ENCODE data around the gene FLT1.

FLT1 gene

GRCh38 chr13:28299916-28300315 lies 195.0 kb downstream of the FLT1 start:
- Histone ChIP-seq H3K27me3 (ENCODE audit: insufficient read depth, low read length) (0 out of 2 replicates have a peak, but pooled peaks cover 6% of the 10 kb centered on the region), H3F3A (ENCODE audit: insufficient read depth, low read length) (no peaks in the 10 kb centered on the region), H3K9me3 (ENCODE audit: low read length) (no peaks in the 10 kb centered on the region), H3K79me2 (ENCODE audit: insufficient read depth, low read length) (no peaks in the 10 kb centered on the region), H3K9me2 (ENCODE audit: low read depth, low read length) (no peaks in the 10 kb centered on the region), H3K4me1 (ENCODE audit: insufficient read depth, low read length, severe bottlenecking) (no peaks in the 10 kb centered on the region), H3K4me3 (ENCODE audit: low read depth, low read length, poor library complexity, severe bottlenecking) (no peak overlapping the region), H3K36me3 (ENCODE audit: insufficient read depth, low read length) (no peaks in the 10 kb centered on the region), H3K4me2 (ENCODE audit: low read length) (no peak overlapping the region), H4K20me1 (ENCODE audit: insufficient read depth, low read length) (no peaks in the 10 kb centered on the region), H3K9ac (ENCODE audit: low read length) (no peak overlapping the region), H2AFZ (ENCODE audit: low read length) (no peak overlapping the region), H3K27ac (ENCODE audit: low read depth, low read length, poor library complexity, severe bottlenecking) (no peak overlapping the region)
- TF ChIP-seq EZH2 (IDR thresholded peaks at IDR 0.05; ENCODE audit: borderline replicate concordance, low read length) (no peak), CTCF (IDR thresholded peaks at IDR 0.05; ENCODE audit: low read length) (no peak)

GRCh38 chr13:28297341-28297740 lies 197.6 kb downstream of the FLT1 start:
- no peak overlapping the region for H3K27ac ChIP-seq (ENCODE audit: low read depth, low read length, poor library complexity, severe bottlenecking)
- H3K4me2 ChIP-seq (ENCODE audit: low read length): no peak overlapping the region
- H2AFZ ChIP-seq (ENCODE audit: low read length): no peak overlapping the region
- H3K4me3 ChIP-seq (ENCODE audit: low read depth, low read length, poor library complexity, severe bottlenecking): no peak overlapping the region
- no peaks in the 10 kb centered on the region for H3K9me2 ChIP-seq (ENCODE audit: low read depth, low read length)
- H3K79me2 ChIP-seq (ENCODE audit: insufficient read depth, low read length): no peaks in the 10 kb centered on the region
- no peaks in the 10 kb centered on the region for H3F3A ChIP-seq (ENCODE audit: insufficient read depth, low read length)
- no peaks in the 10 kb centered on the region for H3K27me3 ChIP-seq (ENCODE audit: insufficient read depth, low read length)
- no peaks in the 10 kb centered on the region for H3K4me1 ChIP-seq (ENCODE audit: insufficient read depth, low read length, severe bottlenecking)
- H3K36me3 ChIP-seq (ENCODE audit: insufficient read depth, low read length): peaks cover 14% of the 10 kb centered on the region
- no peak for TF ChIP-seq CTCF (IDR thresholded peaks at IDR 0.05; ENCODE audit: low read length)
- TF ChIP-seq EZH2 (IDR thresholded peaks at IDR 0.05; ENCODE audit: borderline replicate concordance, low read length): no peak
- H3K9me3 ChIP-seq (ENCODE audit: low read length): no peaks in the 10 kb centered on the region
- H3K9ac ChIP-seq (ENCODE audit: low read length): no peak overlapping the region
- H4K20me1 ChIP-seq (ENCODE audit: insufficient read depth, low read length): no peaks in the 10 kb centered on the region

DNA sequence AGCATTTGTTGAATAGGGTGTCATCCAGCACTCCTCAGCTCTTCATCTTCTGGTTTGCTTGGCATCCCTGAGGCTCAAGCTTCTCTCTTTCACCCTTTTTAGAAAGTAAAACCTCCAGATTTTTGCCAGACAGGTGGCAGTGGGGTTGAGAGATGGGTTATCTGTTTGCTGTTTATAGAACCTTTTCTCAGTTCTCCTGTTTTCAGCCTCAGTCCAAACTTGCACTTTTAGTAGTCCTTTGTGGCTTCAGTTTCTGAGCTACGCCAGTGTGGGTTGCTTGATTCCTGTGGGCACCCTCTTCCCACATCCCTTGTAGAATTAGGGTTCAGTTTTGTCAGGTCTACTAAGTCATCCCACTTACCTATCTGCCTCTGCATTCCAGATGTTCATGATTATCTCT lies 208.7 kb downstream of the FLT1 start:
- H4K20me1 ChIP-seq (ENCODE audit: insufficient read depth, low read length): no peaks in the 10 kb centered on the region
- no peak overlapping the region for H3K9ac ChIP-seq (ENCODE audit: low read length)
- TF ChIP-seq CTCF (IDR thresholded peaks at IDR 0.05; ENCODE audit: low read length) (no peak), EZH2 (IDR thresholded peaks at IDR 0.05; ENCODE audit: borderline replicate concordance, low read length) (no peak)
- no peak overlapping the region for H3K27ac ChIP-seq (ENCODE audit: low read depth, low read length, poor library complexity, severe bottlenecking)
- H3K9me2 ChIP-seq (ENCODE audit: low read depth, low read length): no peaks in the 10 kb centered on the region
- H3K9me3 ChIP-seq (ENCODE audit: low read length): no peaks in the 10 kb centered on the region
- H2AFZ ChIP-seq (ENCODE audit: low read length): no peak overlapping the region
- peaks cover 33% of the 10 kb centered on the region; the same call in 1 of the 2 replicates for H3K36me3 ChIP-seq (ENCODE audit: insufficient read depth, low read length)
- no peak overlapping the region for H3K4me2 ChIP-seq (ENCODE audit: low read length)
- no peaks in the 10 kb centered on the region for H3F3A ChIP-seq (ENCODE audit: insufficient read depth, low read length)
- H3K4me3 ChIP-seq (ENCODE audit: low read depth, low read length, poor library complexity, severe bottlenecking): no peak overlapping the region
- no peaks in the 10 kb centered on the region for H3K4me1 ChIP-seq (ENCODE audit: insufficient read depth, low read length, severe bottlenecking)
- no peaks in the 10 kb centered on the region for H3K27me3 ChIP-seq (ENCODE audit: insufficient read depth, low read length)
- H3K79me2 ChIP-seq (ENCODE audit: insufficient read depth, low read length): no peaks in the 10 kb centered on the region

Data from OCI-LY1 (cell line).